Gastrocnemius medialis (tissue), 4 donors: ENCODE results near the gene MFN1. TPM values are rescaled to one million over a fixed set of nuclear protein-coding genes. Genes with fewer than 3 reads are reported as not detected.

Experiments
- ATAC-seq, 2 donors: fragments of 150-250 bp; one replicate each; pipeline ENCODE4 v1.9.1; 2016
- DNase-seq, 2 donors: peaks; one replicate each; pipeline ENCODE4 v3.0.0-alpha.2; 2019
- H3K27ac ChIP-seq, 4 donors: fragments of 200-600 bp; sonication (generic); 1 replicate in 1 of 4; 2 replicates in 3 of 4; pipeline ENCODE4 v1.5.1; 2016 to 2018; ENCODE audit warnings: mild to moderate bottlenecking in 2 of 4, moderate library complexity in 1 of 4
- H3K27me3 ChIP-seq, 3 donors: fragments of 200-600 bp; sonication (generic) in 2 of 3; 1 replicate in 1 of 3; 2 replicates in 2 of 3; pipeline versions ENCODE4 v1.5.1 to v1.6.0; 2016 to 2019; ENCODE audit warnings: mild to moderate bottlenecking in 1 of 3, moderate library complexity in 1 of 3
- H3K36me3 ChIP-seq, 2 donors: fragments of 200-600 bp; sonication (generic) in 1 of 2; one replicate each; pipeline ENCODE4 v1.5.1; 2017 to 2018
- H3K4me1 ChIP-seq, 2 donors: fragments of 200-600 bp; sonication (generic) in 1 of 2; one replicate each; pipeline ENCODE4 v1.5.1; 2016 to 2017; ENCODE audit warnings: mild to moderate bottlenecking in 2 of 2
- H3K4me3 ChIP-seq, 4 donors: fragments of 200-600 bp; sonication (generic) in 3 of 4; 1 replicate in 1 of 4; 2 replicates in 3 of 4; pipeline ENCODE4 v1.5.1; 2016 to 2019; ENCODE audit warnings: mild to moderate bottlenecking in 2 of 4
- H3K9me3 ChIP-seq, 3 donors: fragments of 200-600 bp; sonication (generic) in 2 of 3; 1 replicate in 1 of 3; 2 replicates in 2 of 3; pipeline ENCODE4 v1.5.1; 2016 to 2019
- POLR2A ChIP-seq, 2 donors: fragments of 450-650 bp; IDR thresholded peaks; one replicate each; pipeline ENCODE4 v1.6.1; 2017; ENCODE audit warnings: antibody characterized with exemption in 2 of 2, mild to moderate bottlenecking in 2 of 2, moderate library complexity in 2 of 2
- in situ Hi-C, 4 donors: fragments of 200-750 bp; cut with MboI; loops; one replicate each; pipeline versions ENCODE4 v1.15.0 to v1.8.0; 2017; ENCODE audit warnings: low sequenced_read_pairs in 4 of 4
- intact Hi-C: fragments of 100-400 bp; cut with DNase I; formaldehyde crosslinking; loops from one replicate; pipeline ENCODE4 v1.15.1; 2023; ENCODE audit warnings: low total_unique reads
- total RNA-seq, 4 donors: library from RNA; depleted of rRNA; stranded (reverse); fragments of >200 nt; gene quantifications; one replicate each; pipeline versions ENCODE4 v1.1.0 to v1.2.3, GENCODE V29; 2016
- TF ChIP-seq, protein P1 (sequence below), 5 experiments: fragments of 450-650 bp in 3 of 5; fragments of 200-600 bp in 2 of 5; sonication (generic) in 2 of 5; IDR thresholded peaks in 4 of 5; conservative IDR thresholded peaks in 1 of 5; 1 replicate in 4 of 5; 2 replicates in 1 of 5; pipeline ENCODE4 v1.5.1; 2016 to 2019; ENCODE audit warnings: antibody characterized with exemption in 5 of 5, mild to moderate bottlenecking in 3 of 5, moderate library complexity in 3 of 5

MFN1 gene
- total RNA-seq, 4 donors from 2014 or later, result 27.2 to 37.1 (median 32.9) TPM

- Histone ChIP-seq H3K9me3 (no peaks in the 10 kb centered on the region), H3K36me3 (peaks cover 3 to 84% of the 10 kb centered on the region in 2 donors), H3K27ac (no peak overlapping the region), H3K27me3 (no peaks in the 10 kb centered on the region), H3K4me1 (no peaks in the 10 kb centered on the region), H3K4me3 (no peak overlapping the region)
- in situ Hi-C loops, result no loop called here
- intact Hi-C loops, result no loop called here
- no peak for TF ChIP-seq POLR2A (IDR thresholded peaks at IDR 0.05)
- TF ChIP-seq, protein P1, sequence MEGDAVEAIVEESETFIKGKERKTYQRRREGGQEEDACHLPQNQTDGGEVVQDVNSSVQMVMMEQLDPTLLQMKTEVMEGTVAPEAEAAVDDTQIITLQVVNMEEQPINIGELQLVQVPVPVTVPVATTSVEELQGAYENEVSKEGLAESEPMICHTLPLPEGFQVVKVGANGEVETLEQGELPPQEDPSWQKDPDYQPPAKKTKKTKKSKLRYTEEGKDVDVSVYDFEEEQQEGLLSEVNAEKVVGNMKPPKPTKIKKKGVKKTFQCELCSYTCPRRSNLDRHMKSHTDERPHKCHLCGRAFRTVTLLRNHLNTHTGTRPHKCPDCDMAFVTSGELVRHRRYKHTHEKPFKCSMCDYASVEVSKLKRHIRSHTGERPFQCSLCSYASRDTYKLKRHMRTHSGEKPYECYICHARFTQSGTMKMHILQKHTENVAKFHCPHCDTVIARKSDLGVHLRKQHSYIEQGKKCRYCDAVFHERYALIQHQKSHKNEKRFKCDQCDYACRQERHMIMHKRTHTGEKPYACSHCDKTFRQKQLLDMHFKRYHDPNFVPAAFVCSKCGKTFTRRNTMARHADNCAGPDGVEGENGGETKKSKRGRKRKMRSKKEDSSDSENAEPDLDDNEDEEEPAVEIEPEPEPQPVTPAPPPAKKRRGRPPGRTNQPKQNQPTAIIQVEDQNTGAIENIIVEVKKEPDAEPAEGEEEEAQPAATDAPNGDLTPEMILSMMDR (IDR thresholded peaks at IDR 0.05 in 4 of 5, conservative IDR thresholded peaks at IDR 0.05 in 1 of 5), result no peak
- DNase-seq (no peak), ATAC-seq (no peak)
Measured at GRCh38 chr3:179363332-179363731, 15.8 kb downstream of the MFN1 start.

DNA sequence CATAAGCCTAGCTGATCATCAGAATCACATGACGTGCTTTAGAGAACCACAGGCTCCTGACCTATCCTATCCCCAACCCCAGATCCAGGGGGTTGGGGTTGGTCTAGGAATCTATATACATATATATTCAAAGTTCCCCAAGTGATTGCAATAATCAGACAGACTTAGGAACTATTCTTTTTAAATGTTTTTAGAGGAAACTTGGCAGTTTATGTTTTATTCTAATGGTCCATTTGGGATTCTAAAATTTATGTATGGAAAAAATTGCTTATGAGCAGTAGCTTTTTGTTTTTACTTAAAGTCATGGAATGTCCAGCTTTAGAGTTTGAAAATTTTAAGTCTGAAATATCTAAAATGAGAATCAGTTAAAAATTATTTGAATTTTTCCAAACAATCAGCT lies 22.1 kb downstream of the MFN1 start:
- ATAC-seq (no peak), DNase-seq (no peak)
- in situ Hi-C loops, result no loop called here
- Histone ChIP-seq H3K27ac (no peak overlapping the region), H3K4me3 (no peak overlapping the region), H3K4me1 (no peaks in the 10 kb centered on the region), H3K36me3 (peaks cover 0 to 65% of the 10 kb centered on the region in 2 donors), H3K27me3 (no peaks in the 10 kb centered on the region), H3K9me3 (no peaks in the 10 kb centered on the region)
- intact Hi-C loops, result no loop called here
- TF ChIP-seq, protein P1 (IDR thresholded peaks at IDR 0.05 in 4 of 5, conservative IDR thresholded peaks at IDR 0.05 in 1 of 5), result no peak
- no peak for TF ChIP-seq POLR2A (IDR thresholded peaks at IDR 0.05)

DNA sequence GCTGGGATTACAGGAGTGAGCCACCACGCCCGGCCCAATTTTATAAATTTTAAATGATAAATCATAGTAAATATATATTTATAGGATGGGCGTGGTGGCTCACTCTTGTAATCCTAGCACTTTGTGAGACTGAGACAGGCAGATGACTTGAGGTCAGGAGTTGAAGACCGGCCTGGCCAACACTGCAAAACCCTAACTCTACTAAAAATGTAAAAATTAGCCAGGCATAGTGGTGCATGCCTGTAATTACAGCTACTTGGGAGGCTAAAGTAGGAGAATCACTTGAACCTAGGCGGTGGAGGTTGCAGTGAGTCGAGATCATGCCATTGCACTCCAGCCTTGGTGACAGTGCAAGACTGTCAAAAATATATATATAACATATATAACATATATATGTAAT lies 26.4 kb downstream of the MFN1 start:
- intact Hi-C loops, result no loop called here
- no peaks in the 10 kb centered on the region for H3K4me1 ChIP-seq
- DNase-seq (no peak), ATAC-seq (no peak)
- peaks cover 0 to 70% of the 10 kb centered on the region in 2 donors for H3K36me3 ChIP-seq
- H3K4me3 ChIP-seq, result no peak overlapping the region
- in situ Hi-C loops, result no loop called here
- no peaks in the 10 kb centered on the region for H3K27me3 ChIP-seq
- H3K27ac ChIP-seq, result no peak overlapping the region
- no peaks in the 10 kb centered on the region for H3K9me3 ChIP-seq
- TF ChIP-seq, protein P1 (IDR thresholded peaks at IDR 0.05 in 4 of 5, conservative IDR thresholded peaks at IDR 0.05 in 1 of 5), result no peak
- TF ChIP-seq POLR2A (IDR thresholded peaks at IDR 0.05), result no peak

- peaks cover 0 to 70% of the 10 kb centered on the region in 2 donors for H3K36me3 ChIP-seq
- H3K9me3 ChIP-seq, result no peaks in the 10 kb centered on the region
- TF ChIP-seq POLR2A (IDR thresholded peaks at IDR 0.05), result no peak
- TF ChIP-seq, protein P1 (IDR thresholded peaks at IDR 0.05 in 4 of 5, conservative IDR thresholded peaks at IDR 0.05 in 1 of 5), result no peak
- intact Hi-C loops, result no loop called here
- no peaks in the 10 kb centered on the region for H3K27me3 ChIP-seq
- in situ Hi-C loops, result no loop called here
- H3K4me1 ChIP-seq, result no peaks in the 10 kb centered on the region
- no peak for ATAC-seq
- H3K4me3 ChIP-seq, result no peak overlapping the region
- DNase-seq, result no peak
- H3K27ac ChIP-seq, result no peak overlapping the region
Measured at GRCh38 chr3:179375091-179375999, 27.8 kb downstream of the MFN1 start.
